Measurements from ENCODE around the gene FGF1. TPM values are rescaled to one million over a fixed set of nuclear protein-coding genes. Genes with fewer than 3 reads are reported as not detected.

The FGF1 gene
- total and polyA plus RNA-seq, 11 donors: 8.7 to 74.7 (median 49.0) TPM

GRCh38 chr5:142655339-142656267 lies 30.3 kb downstream of the FGF1 start:
- 16 to 20% (median 17%) methylated on average over 13 of the region's 13 CpGs for WGBS, 4 donors
- H3K4me3 ChIP-seq: peak overlapping the region in 1 of 12 donors; percentile 2
- TF ChIP-seq POLR2A (IDR thresholded peaks at IDR 0.05): no peak
- peak; percentile 97 to 100 (median 99) for TF ChIP-seq CTCF (IDR thresholded peaks at IDR 0.05)
- H3K9me3 ChIP-seq: no peaks in the 10 kb centered on the region
- DNase-seq (peak; percentile 81 to 92 (median 88)), ATAC-seq (peak; percentile 85 to 94 (median 91))
- H3K27me3 ChIP-seq: no peaks in the 10 kb centered on the region
- H3K4me1 ChIP-seq: peaks cover 0 to 61% (median 25%) of the 10 kb centered on the region in 12 donors
- intact Hi-C loops (cut with DNase I): loop anchor here (1.0 to 2.0 kb wide), 4 partner anchors 43 to 45 kb away; no protein-coding TSS in a partner anchor
- H3K27ac ChIP-seq: peak overlapping the region in 11 of 12 donors; percentile 33 to 82 (median 63)
- H3K36me3 ChIP-seq: no peaks in the 10 kb centered on the region

GRCh38 chr5:142654578-142655058 lies 31.3 kb downstream of the FGF1 start:
- Histone ChIP-seq H3K27me3 (no peaks in the 10 kb centered on the region), H3K36me3 (no peaks in the 10 kb centered on the region), H3K9me3 (no peaks in the 10 kb centered on the region), H3K27ac (peak overlapping the region in 11 of 12 donors; percentile 33 to 82 (median 63)), H3K4me1 (peaks cover 0 to 51% (median 25%) of the 10 kb centered on the region in 12 donors), H3K4me3 (no peak overlapping the region)
- DNase-seq (no peak), ATAC-seq (peak in 3 of 4 donors; percentile 6 to 28 (median 20))
- TF ChIP-seq CTCF (IDR thresholded peaks at IDR 0.05): peak in 1 of 12 donors; percentile 19
- no peak for TF ChIP-seq POLR2A (IDR thresholded peaks at IDR 0.05)
- intact Hi-C loops (cut with DNase I): loop anchor here (1.0 to 5.0 kb wide), 5 partner anchors 42 to 45 kb away; no protein-coding TSS in a partner anchor
- WGBS, 4 donors: 41 to 50% (median 43%) methylated on average over 8 of the region's 8 CpGs

- TF ChIP-seq CTCF (IDR thresholded peaks at IDR 0.05) (no peak), POLR2A (IDR thresholded peaks at IDR 0.05) (no peak)
- no peaks in the 10 kb centered on the region for H3K27me3 ChIP-seq
- intact Hi-C loops (cut with DNase I): loop anchor here in 4 of 10 donors (5.0 kb wide), 1 partner anchor 41 kb away; no protein-coding TSS in a partner anchor
- no peaks in the 10 kb centered on the region for H3K36me3 ChIP-seq
- no peak overlapping the region for H3K4me3 ChIP-seq
- H3K27ac ChIP-seq: peak overlapping the region in 8 of 12 donors; percentile 13 to 71 (median 35)
- WGBS, 4 donors: 94 to 98% (median 95%) methylated on average over 7 of the region's 7 CpGs
- ATAC-seq: no peak
- no peak for DNase-seq
- no peaks in the 10 kb centered on the region for H3K9me3 ChIP-seq
- H3K4me1 ChIP-seq: peaks cover 0 to 42% (median 25%) of the 10 kb centered on the region in 12 donors
These were observed 32.6 kb downstream of the FGF1 start for GRCh38 chr5:142653321-142653720.

- ATAC-seq (no peak), DNase-seq (no peak)
- H3K27ac ChIP-seq: peak overlapping the region in 10 of 12 donors; percentile 26 to 71 (median 44)
- WGBS, 4 donors: 78 to 86% (median 82%) methylated on average over 10 of the region's 10 CpGs
- no peak overlapping the region for H3K4me3 ChIP-seq
- H3K36me3 ChIP-seq: no peaks in the 10 kb centered on the region
- H3K27me3 ChIP-seq: no peaks in the 10 kb centered on the region
- no peaks in the 10 kb centered on the region for H3K9me3 ChIP-seq
- H3K4me1 ChIP-seq: peaks cover 0 to 40% (median 25%) of the 10 kb centered on the region in 12 donors
- TF ChIP-seq POLR2A (IDR thresholded peaks at IDR 0.05): no peak
- TF ChIP-seq CTCF (IDR thresholded peaks at IDR 0.05): no peak
- intact Hi-C loops (cut with DNase I): loop anchor here in 4 of 10 donors (5.0 kb wide), 1 partner anchor 40 kb away; no protein-coding TSS in a partner anchor
These were observed 33.3 kb downstream of the FGF1 start for GRCh38 chr5:142652563-142652962.

All from heart left ventricle (tissue), 16 donors.